Middle frontal gyrus (tissue), 1 donor: ENCODE data around the gene NPAS2.

ENCODE experiments used
- DNase-seq: peaks from one replicate; pipeline ENCODE4 v3.0.0-alpha.2; 2015; ENCODE audit warnings: low spot score; ENCODE audit errors: extremely low spot score

NPAS2 gene

GRCh38 chr2:100796499-100797100 is 23.3 kb upstream of the NPAS2 start:
- DNase-seq, result no peak

DNA sequence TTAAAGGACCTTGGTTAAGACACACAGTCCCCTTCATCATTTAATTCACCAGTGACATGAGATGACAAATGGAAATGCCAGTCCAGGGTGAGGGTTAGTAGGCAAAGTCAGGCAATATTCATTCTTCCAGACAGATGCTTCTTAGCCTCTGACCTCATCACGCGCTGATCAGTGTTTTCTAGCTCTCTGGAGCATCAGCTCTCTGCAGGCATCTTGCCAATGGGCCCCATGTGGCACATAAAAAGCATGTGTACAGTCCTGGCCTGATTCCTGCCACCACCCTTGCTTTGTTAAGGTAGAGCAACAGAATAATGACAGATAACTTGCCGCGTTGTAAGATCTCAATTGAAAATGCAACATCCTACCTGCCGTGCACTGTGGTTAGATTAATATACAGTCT is 20.3 kb upstream of the NPAS2 start:
- DNase-seq, result no peak

DNA sequence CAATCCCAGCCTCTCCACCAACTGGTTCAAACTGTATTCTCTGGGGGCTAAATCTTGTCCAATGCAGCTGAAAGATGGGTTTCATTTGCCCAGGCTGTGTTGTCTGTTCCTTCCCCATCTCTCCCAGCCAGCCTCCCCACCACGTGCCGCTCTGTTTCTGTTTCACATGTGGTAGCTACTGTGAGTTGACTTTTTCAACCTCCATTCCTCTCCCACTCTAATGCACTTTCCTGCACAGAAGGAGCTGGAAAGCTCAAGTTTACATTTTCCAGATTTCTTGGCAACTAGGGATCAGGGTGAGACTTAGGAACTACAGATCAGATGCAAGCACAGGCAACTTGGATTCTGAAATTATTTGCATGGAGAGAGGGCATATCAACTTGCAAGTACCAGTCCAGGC is 19.0 kb upstream of the NPAS2 start:
- no peak for DNase-seq

DNA sequence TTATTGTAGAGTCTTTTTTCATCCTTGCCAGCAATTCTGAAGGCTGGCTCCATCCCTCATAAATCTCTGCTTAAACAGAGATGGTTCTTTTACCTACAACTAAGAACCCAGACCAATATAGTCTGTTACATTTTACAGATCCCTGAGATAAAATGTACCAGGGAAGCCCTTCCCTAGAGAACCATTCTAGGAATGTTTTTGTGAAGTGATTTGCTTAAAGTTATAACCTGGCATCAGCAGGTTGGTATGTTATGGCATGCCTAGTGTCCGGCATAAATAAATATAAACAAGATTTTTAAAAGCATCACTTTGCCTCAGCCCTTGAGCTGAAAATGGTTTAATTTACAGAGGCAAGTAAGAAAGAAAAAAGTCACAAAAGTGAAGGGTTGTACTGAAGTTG is 18.5 kb upstream of the NPAS2 start:
- DNase-seq, result no peak

GRCh38 chr2:100802066-100802465 is 17.9 kb upstream of the NPAS2 start:
- DNase-seq, result no peak

GRCh38 chr2:100803334-100803733 is 16.6 kb upstream of the NPAS2 start:
- DNase-seq, result no peak

GRCh38 chr2:100806550-100806949 is 13.4 kb upstream of the NPAS2 start:
- DNase-seq, result no peak

- DNase-seq, result no peak
These were observed 12.2 kb upstream of the NPAS2 start for GRCh38 chr2:100807707-100808106.

- no peak for DNase-seq
These were observed 11.4 kb upstream of the NPAS2 start for GRCh38 chr2:100808582-100808981.

GRCh38 chr2:100809506-100809905 is 10.4 kb upstream of the NPAS2 start:
- DNase-seq, result no peak

DNA sequence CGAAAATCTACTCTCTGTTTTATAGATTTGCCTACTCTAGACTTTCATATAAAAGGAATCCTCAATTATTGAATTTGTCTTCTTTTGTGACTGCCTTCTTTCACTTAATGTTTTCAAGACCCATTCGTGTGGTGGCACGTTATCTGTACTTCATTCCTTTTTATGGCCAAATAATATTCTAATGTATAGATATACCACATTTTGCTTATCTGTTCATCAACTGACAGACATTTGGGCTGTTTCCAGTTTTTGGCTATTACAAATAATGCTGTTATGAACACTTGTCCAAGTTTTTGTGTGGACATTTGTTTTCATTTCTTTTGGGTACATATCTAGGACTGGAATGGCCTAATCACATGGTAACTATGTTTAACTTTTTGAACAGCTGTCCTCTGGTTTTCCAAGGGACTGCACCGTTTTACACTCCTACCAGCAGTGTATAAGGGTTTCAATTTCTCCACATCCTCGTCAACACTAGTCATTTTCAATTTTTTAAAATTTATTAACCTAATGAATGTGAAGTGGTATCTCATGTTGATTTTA is 9.3 kb upstream of the NPAS2 start:
- no peak for DNase-seq

- DNase-seq, result no peak
These were observed 7.8 kb upstream of the NPAS2 start for GRCh38 chr2:100812116-100812515.

DNA sequence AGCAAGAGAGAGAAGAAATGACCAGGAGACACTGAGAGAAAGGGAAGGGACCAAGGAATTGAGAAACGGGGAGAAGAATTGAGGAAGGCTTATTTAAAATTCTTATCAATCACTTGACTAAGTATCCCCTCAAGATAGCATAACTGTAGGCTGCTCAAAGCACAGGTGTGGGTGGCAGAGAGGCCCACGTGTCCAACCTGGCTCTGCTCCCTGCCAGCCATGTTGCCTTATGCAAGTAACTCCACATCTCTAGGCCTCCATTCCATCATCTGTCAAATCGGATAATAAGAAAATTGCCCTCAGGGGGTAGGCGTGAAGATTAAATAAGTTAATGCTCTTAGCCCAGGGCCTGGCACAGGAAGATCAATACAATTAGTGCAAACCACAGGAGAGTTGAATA is 7.4 kb upstream of the NPAS2 start:
- no peak for DNase-seq

DNA sequence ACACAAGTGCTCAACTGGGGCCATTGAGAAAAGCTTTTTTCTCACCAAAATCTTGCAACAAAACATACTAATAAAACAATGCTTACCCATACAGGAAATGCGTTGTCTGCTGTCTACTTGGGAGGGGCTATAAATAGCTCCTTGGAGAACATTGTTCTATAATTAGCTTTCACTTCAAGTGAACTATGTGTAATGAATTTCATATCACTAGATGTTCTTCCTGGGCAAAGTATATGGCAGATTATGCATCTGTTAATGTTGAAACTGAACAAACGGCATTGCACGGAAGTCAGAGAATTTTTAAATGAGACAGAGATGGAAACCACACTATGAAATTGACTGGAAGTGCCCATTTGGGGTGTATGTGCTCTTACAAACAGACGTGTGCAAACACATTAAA is 6.4 kb upstream of the NPAS2 start:
- no peak for DNase-seq

DNA sequence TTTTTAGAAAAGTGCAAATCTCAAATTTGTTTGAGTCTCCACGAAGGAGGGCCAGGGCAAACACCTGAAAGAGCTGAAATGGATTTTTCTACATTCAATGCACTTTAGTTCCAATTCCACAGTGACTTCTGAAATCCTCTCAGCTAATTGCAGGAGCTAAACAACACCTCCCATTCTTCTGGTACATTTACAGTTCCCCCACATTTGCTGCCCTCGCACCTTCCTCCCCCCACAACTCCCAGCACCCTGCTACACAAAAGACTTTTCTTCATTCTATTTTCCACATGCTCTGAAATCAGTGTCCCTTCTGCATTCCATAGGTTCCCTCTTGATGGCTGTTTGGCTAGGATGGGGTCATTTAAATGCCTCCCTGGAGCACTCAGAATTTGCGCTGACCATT is 5.9 kb upstream of the NPAS2 start:
- DNase-seq, result no peak

DNA sequence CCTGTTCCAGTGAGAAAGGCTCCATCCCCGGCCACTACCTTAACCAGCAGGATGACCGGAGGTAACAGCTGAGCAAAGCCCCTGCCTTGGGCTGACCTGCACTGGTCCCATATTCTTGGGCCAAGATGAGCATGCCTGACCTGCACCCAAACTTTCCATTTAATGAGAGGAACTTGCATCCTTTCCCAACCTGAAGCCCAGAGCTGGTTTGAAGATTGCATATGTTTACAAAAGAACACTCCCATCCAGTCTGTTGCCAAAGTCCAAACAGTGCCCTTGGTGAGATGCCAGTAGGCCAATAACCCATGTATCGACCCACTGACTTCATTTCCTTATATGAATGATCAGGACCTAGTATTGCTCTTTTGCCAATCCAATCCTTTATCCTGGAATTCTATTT is 5.5 kb upstream of the NPAS2 start:
- no peak for DNase-seq

DNA sequence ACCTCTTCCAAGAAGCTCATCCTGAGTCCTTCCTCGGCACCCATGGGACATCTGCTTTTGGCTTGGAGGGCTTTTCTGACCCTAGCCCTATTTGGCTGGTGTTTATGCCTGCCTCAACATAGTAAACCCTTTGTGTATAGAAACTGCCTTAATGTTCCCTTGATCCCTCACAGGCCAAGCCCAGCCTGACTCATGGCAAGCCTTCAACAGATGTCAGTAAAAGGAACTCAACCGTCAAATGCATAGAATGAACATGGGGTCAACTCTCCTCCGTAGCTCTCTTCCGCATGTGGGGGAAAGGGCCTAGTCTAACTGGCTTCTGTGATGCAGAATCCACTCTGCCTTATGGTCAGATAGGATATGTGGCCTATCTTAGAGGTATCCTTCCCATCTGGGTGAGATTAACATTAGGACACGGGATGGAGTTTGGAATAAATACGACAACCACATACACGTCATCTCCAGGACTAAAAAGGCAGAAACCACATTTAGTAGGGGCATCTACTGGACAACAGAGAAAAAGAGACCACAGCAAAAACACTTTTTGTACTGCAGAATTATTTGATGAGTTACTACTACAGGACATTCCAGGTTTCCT is 2.5 kb upstream of the NPAS2 start:
- no peak for DNase-seq

DNA sequence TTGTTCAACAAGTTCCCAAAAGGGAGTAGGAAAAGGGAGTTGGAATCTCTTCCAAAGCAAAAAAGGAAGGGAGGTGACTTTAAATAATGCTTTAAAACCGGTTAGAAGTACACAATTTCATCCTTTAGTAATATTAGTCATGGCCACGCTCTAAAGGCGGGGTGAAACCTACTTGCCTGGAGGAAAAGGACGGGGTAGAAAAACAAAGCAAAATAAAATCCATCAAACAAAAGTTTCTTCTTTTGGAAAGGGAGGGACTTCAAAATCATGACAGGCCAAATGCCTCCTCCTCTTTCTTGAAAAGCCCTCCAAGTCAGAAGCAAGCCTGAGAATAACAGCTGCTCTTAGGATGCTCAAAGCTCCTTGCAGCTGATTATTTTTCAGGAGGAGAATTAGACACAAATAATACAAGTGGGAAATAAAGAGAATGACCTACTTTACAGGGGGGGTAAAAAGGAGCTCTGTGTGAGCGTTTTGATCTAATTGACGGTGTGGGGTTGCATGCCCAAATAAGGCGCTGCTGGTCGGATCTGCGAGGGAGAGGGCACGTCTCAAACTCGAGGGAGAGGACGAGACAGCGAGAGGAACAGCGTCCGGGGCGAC is 1.8 kb upstream of the NPAS2 start:
- DNase-seq, result no peak

- no peak for DNase-seq
These were observed 1.2 kb upstream of the NPAS2 start for GRCh38 chr2:100818606-100819369.

GRCh38 chr2:100820273-100820522 is 259 bp downstream of the NPAS2 start:
- no peak for DNase-seq

- no peak for DNase-seq
These were observed 750 bp downstream of the NPAS2 start for GRCh38 chr2:100820523-100821254.
